DOHH2 (cell line): ENCODE data around the gene USP46.

Experiments used
- H3F3A ChIP-seq: fragments of 200-600 bp; sonication (generic), shearing (Covaris generic); 2 replicates; pipeline ENCODE4 v1.6.0; 2016; ENCODE audit warnings: antibody characterized with exemption, mild to moderate bottlenecking; ENCODE audit not compliant: control insufficient read depth, insufficient read depth
- H3K27ac ChIP-seq: fragments of 200-600 bp; sonication (generic); 2 replicates; pipeline ENCODE4 v1.5.1; 2014; ENCODE audit warnings: low read depth, mild to moderate bottlenecking, low read length, moderate library complexity
- H3K27me3 ChIP-seq: fragments of 200-600 bp; sonication (generic); 2 replicates; pipeline ENCODE4 v1.6.1; 2014; ENCODE audit warnings: mild to moderate bottlenecking, low read length, mixed read lengths; ENCODE audit not compliant: control insufficient read depth
- H3K36me3 ChIP-seq: fragments of 200-600 bp; sonication (generic); 2 replicates; pipeline ENCODE4 v1.6.1; 2014; ENCODE audit warnings: mild to moderate bottlenecking, low read length, moderate library complexity, mixed read lengths; ENCODE audit not compliant: control insufficient read depth
- H3K4me1 ChIP-seq: fragments of 200-600 bp; sonication (generic); 2 replicates; pipeline ENCODE4 v1.6.1; 2014; ENCODE audit warnings: mild to moderate bottlenecking, low read length, mixed read lengths; ENCODE audit not compliant: control insufficient read depth
- H3K4me2 ChIP-seq: fragments of 200-600 bp; sonication (generic); 2 replicates; pipeline ENCODE4 v1.6.0; 2014; ENCODE audit warnings: mild to moderate bottlenecking, low read length, moderate library complexity
- H3K4me3 ChIP-seq: fragments of 200-600 bp; sonication (generic); 2 replicates; pipeline ENCODE4 v1.5.1; 2014; ENCODE audit warnings: mild to moderate bottlenecking, low read length, mixed read lengths
- H3K79me2 ChIP-seq: fragments of 200-600 bp; sonication (generic); 2 replicates; pipeline ENCODE4 v1.6.1; 2014; ENCODE audit warnings: mild to moderate bottlenecking, low read length, mixed read lengths; ENCODE audit not compliant: control insufficient read depth
- H3K9me2 ChIP-seq: fragments of 200-600 bp; sonication (generic); replicated peaks from 2 replicates; pipeline ENCODE4 v1.6.1; 2014; ENCODE audit warnings: mild to moderate bottlenecking, low read length, mixed read lengths; ENCODE audit not compliant: control insufficient read depth
- H3K9me3 ChIP-seq: fragments of 200-600 bp; sonication (generic); 2 replicates; pipeline ENCODE4 v1.6.1; 2014; ENCODE audit warnings: antibody characterized with exemption, low read length, mixed read lengths; ENCODE audit not compliant: control insufficient read depth, insufficient read depth
- H4K20me1 ChIP-seq: fragments of 200-600 bp; sonication (generic); 2 replicates; pipeline ENCODE4 v1.6.0; 2014; ENCODE audit warnings: low read depth, mild to moderate bottlenecking, antibody characterized with exemption, low read length, moderate library complexity; ENCODE audit not compliant: control insufficient read depth, insufficient read depth
- CTCF ChIP-seq: fragments of 200-600 bp; sonication (generic); IDR thresholded peaks from one replicate; pipeline ENCODE4 v1.5.1; 2014; ENCODE audit warnings: antibody characterized with exemption, mild to moderate bottlenecking, low read depth, low read length; ENCODE audit not compliant: poor library complexity, severe bottlenecking
- EZH2phosphoT487 ChIP-seq: fragments of 200-600 bp; sonication (generic); IDR thresholded peaks from 2 replicates; pipeline ENCODE4 v1.6.1; 2017; ENCODE audit warnings: borderline replicate concordance, mild to moderate bottlenecking, antibody characterized with exemption, low read length, moderate library complexity, mixed read lengths

USP46 gene

GRCh38 chr4:52575406-52575805 lies 83.7 kb downstream of the USP46 start:
- H3K27me3 ChIP-seq, result no peaks in the 10 kb centered on the region
- H3K36me3 ChIP-seq, result no peaks in the 10 kb centered on the region
- H3K4me2 ChIP-seq, result no peak overlapping the region
- H4K20me1 ChIP-seq, result no peaks in the 10 kb centered on the region
- H3F3A ChIP-seq, result no peaks in the 10 kb centered on the region
- no peak for TF ChIP-seq EZH2phosphoT487
- TF ChIP-seq CTCF, result no peak
- H3K79me2 ChIP-seq, result no peaks in the 10 kb centered on the region
- no peaks in the 10 kb centered on the region for H3K4me1 ChIP-seq
- no peaks in the 10 kb centered on the region for H3K9me3 ChIP-seq
- H3K4me3 ChIP-seq, result no peak overlapping the region
- H3K9me2 ChIP-seq, result no peaks in the 10 kb centered on the region
- no peak overlapping the region for H3K27ac ChIP-seq

- Histone ChIP-seq H4K20me1 (no peaks in the 10 kb centered on the region), H3K4me1 (no peaks in the 10 kb centered on the region), H3K36me3 (no peaks in the 10 kb centered on the region), H3K27ac (no peak overlapping the region), H3K4me2 (no peak overlapping the region), H3K9me2 (no peaks in the 10 kb centered on the region), H3F3A (no peaks in the 10 kb centered on the region), H3K27me3 (no peaks in the 10 kb centered on the region), H3K79me2 (no peaks in the 10 kb centered on the region), H3K4me3 (no peak overlapping the region), H3K9me3 (no peaks in the 10 kb centered on the region)
- no peak for TF ChIP-seq CTCF
- no peak for TF ChIP-seq EZH2phosphoT487
Observed at GRCh38 chr4:52574036-52574435, 85.1 kb downstream of the USP46 start.

DNA sequence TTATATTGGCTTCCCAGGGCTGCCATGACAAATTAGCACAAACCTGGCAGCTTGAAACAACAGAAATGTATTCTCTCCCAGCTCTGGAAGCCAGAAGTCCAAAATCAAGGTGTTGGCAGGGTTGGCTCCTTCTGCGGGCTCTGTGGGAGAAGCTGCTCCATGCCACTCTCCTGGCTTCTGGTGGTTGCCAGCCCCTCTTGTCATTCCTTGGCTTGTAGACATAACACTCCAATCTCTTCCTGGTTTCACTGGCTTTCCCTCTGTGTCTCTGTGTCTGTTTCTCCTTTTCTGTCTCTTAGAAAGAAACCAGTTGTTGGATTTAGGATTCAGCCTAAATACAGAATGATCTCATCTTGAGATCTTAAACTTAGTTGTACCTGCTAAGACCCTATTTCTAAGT lies 85.5 kb downstream of the USP46 start:
- H3K27ac ChIP-seq, result no peak overlapping the region
- H3K27me3 ChIP-seq, result no peaks in the 10 kb centered on the region
- H3K4me3 ChIP-seq, result no peak overlapping the region

More for the DNA sequence above, 85.5 kb downstream of the USP46 start:
- Histone ChIP-seq H3K4me1 (no peaks in the 10 kb centered on the region), H3K4me2 (no peak overlapping the region), H3K36me3 (no peaks in the 10 kb centered on the region), H3K79me2 (no peaks in the 10 kb centered on the region), H3F3A (no peaks in the 10 kb centered on the region), H4K20me1 (no peaks in the 10 kb centered on the region), H3K9me3 (no peaks in the 10 kb centered on the region), H3K9me2 (no peaks in the 10 kb centered on the region)
- no peak for TF ChIP-seq CTCF
- no peak for TF ChIP-seq EZH2phosphoT487
